ENCODE results near the gene ATP6V0C.
"Not testable (repeated sequence)": the region's sequence is repeated elsewhere in the genome, so short reads cannot be mapped to it uniquely, and the experiment has no call there.

The ATP6V0C gene

DNA sequence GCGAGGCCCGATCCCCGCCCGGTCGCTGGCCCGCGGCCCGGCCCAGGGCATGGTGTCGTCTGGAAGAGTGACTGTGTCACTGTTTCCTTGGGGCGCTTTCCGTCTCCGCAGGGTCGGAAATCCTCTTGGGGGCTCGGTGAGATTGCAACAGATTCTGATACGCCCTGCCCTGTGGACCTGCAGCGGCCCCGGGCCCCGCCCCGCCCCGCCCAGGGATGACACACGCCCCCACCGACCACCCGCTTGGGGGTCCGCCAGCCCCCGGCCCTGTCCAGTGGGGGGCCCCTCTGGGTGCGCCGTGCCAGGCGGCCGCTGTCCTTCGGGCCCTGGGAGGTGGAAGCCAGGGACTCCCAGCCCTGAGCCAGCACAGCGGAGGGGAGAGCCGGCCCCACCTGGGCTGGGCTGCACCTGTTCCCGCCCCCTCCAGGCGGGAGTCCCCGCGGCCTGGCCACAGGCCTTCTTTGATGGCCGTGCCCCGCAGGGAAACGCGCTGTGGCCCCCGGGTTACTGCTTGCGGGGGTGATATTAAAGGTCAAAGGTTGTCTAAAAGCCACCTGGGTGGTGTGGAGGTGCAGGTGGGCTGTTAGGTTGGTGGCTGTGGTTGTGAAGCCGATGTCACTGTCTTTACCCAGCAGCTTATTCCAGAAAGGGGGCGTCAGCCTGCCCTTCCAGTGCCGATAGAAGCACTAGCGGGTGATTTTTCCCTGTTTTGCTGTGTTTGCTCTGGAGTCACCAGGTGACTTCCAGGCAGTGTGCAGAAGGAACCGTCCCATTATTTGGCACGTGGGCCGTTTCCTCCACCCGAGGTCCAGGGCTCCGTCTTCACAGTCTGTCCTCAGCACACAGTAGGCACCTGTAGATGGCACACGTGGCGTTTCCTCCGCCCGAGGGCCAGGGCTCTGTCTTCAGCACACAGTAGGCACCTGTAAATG lies 38.1 kb upstream of the ATP6V0C start:
- DNase-seq, result no peak

DNA sequence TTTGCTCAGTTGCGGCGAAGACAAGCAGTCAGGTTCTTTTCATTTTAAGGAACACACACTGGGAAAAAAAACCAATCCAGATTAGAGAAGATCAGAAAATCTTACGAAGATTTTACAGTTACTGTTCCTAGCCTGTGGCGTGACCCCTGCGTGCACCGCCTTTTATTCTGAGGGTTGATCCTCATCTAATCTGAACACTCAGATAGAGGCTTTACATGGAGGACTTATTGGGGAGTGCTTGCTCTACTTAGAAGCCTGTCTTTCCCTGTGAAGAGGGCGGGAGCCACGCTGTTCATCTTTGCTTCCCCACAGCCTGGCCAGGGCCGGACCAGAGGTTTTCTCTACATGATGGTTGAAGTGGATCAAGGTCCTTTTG lies 37.4 kb upstream of the ATP6V0C start:
- no peak for DNase-seq

DNA sequence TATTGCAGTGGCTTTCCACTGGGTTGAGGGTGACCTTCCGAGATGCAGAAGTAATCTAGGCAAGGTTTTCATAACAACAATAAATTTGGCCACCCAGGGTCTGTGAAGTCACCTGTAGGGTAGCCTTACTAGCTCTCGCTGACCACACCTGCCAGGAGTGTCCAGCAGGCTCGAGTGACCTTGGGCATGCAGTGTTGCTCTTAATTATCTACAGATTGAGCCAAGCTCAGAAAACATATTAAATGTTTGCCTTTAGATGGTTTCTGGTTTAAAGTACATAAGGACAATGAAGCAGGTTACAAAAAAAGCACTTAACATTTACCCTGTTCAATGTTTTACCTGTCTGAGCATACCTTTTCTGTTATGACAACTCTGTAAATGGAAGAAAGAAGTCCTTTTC lies 37.0 kb upstream of the ATP6V0C start:
- DNase-seq, result no peak

DNA sequence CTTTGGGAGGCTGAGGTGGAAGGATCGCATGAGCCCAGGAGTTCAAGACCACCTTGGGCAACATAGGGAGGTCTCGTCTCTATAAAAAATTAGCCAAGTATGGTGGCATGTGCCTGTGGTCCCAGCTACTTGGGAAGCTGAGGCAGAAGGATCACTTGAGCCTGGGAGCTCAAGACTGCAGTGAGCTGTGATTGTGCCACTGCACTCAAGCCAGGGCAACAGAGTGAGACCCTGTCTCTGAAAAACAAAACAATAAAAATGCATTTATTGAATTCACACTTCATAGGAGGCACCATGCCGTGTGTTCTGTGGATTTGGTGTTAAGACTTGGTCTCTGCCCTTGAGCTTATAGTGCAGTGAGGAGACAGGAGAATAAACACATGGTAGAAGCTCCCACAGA lies 36.4 kb upstream of the ATP6V0C start:
- no peak for DNase-seq

DNA sequence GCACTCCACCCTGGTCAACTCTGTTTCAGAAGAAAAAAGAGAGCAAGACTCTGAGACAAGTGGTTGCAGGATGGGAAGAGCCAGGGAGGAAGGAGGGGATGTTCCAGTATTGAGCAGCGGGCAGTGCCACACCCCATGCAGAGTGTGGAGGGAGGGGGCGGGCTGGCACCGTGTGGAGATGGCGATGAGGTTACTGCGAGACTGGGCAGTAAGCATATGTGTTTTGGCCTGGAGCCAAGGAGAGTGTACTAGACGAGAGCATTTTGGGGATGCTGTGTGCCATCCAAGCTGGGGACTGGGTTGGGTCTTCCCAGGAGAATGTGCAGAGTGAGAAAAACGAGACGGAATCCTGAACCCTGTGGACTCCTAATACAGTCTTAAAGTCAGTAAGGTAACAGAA lies 35.5 kb upstream of the ATP6V0C start:
- DNase-seq, result no peak

DNA sequence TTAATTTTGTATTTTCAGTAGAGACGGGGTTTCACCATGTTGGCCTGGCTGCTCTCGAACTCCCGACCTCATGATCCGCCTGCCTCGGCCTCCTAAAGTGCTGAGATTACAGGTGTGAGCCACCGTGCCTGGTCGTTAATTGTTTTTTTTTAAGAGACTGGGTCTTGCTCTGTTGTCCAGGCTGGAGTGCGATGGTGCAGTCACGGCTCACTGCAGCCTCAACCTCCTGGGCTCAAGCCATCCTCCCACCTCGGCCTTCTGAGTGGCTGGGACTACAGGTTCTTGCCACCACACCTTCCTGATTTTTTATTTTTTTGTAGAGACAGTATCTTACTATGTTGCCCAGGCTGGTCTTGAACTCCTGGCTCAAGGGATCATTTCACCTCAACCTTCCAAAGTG lies 33.8 kb upstream of the ATP6V0C start:
- not testable (repeated sequence) for DNase-seq

DNA sequence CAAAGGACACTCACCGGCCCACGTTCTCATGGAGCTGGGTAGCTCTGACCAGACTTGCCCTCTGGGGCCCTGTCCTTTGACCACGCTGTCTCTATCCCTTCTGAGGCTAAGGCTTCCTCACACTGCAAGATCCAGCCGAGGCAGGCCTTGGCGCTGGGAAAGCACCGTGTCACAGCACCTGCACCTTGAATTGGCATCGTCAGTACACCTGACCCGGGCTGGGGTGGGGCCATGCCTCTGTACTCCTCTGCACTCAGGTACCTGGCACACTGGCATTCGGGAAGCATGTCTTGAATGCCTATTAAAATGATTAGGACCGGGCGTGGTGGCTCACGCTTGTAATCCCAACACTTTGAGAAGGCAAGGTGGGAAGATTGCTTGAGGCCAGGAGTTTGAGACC lies 32.8 kb upstream of the ATP6V0C start:
- no peak for DNase-seq

DNA sequence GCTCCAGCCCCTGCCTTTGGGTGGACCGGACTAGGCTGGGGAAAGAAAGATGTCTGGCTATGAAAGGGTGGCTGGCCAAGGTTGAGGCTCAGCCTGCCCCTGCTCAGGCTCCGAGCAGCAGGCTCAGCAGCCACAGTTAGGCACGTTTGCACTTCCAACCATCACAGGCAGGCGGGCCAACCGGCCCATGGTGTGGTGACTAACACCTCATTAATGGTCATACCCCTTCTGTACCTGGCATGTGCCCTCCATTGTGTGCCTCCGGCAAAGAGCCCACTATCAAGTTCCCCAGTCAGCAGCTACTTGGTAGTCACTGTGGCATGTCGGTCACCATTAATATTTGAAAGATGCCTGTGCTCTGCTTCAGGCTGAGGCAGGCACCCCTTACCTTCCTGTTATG lies 32.1 kb upstream of the ATP6V0C start:
- DNase-seq, result no peak

DNA sequence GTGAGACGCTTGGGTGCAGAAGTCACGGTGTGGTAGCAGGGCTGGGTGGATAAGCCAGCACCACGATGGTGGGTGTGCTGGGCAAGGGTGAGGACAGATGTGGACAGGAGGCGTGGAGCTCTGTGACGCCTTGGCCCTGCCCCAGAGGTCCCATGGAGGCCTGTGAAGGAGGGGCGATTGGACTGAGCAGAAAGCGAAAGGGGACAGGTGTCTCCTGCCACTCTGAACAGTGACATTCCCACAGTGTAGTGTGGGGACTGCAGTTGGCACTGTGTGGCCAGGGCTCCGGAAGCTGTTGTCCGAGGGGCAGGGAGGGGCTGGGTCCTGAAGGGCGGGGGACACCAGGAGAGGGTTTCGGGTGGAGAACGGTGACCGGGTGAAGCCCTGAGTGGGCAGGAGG lies 31.5 kb upstream of the ATP6V0C start:
- DNase-seq, result no peak

DNA sequence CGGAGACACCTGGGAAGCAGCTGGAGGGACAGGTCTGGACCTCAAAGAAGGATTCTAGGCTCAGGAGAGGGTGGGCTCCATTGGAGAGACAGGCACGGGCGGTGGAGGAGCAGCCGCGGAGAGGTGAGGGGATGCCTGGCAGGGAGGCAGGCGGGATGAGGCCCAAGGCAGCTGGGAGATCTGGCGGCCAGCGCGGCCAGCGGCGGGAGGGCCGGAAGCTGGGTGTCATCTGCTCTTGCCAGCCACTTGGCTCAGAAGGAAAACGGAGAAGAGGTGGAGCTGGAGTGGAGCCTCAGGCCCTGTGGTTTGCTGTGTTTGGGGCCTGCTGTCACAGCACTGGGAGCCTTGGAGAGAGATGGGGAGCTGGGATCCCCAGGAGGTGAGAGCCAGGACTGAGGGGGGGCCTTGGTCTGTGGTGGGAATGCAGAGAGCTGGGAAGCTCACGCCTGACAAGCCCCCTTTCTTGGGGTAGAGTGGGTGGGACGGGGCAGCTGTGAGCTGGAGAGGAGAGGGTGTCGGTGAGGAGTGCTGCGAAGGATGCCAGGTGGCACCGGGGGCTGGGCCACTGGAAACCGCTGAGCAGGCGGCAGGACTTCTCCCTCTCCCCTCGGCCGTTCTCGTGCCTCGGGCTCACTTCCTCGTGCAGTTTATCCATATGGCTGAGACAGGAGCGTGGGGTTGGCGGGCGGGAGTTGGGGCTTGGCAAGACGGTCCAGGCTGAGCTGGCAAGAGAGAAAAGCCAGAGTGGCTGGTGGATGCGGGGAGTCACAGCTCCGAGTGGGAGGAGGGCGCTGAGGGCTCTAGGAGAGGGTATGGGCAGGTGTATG lies 30.8 kb upstream of the ATP6V0C start:
- no peak for DNase-seq

DNA sequence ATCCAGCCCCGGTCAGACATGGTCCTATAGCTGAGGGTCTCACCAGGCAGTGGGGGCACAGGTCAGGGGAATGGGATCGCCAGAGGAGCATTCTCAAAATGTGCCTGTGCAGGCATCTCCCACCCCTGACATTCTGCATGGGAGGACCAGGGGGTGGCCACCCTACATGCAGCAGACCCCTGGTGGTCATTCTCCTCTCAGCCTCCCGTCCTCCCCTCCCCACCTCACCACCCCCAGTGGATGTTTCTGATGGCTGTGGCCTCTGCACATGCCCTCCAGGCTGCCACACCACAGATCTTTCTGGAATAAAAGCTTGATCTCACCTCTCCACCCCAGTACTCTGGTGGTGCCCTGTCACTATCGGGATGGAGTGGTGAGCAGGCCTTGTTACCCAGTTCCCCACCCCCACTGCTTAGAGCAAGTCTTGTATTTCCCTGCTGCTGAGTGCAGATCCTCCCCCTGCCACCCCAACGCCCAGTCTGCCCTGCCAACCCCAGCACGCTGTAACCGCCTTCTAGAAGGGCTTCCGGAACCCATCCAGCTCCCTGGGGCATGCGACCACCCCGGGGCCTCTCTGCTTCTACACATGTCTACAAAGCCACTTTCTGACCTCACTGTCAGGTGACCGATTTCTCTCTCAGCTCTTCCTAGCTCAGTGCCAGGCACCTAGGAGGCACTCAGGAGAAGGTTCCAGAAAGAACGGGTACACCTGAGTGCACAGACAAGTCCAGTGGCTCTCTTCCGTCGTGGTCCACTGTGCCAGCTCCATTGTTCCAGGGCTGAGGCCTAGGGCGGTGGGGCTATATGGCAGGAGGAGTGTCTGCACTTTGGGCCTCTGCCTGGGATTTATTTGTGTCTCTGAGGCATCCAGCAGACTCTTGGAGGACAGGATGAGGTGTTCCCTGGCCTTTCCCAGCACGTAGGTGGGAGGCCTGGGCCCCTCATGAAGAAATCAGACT lies 29.5 kb upstream of the ATP6V0C start:
- no peak for DNase-seq

DNA sequence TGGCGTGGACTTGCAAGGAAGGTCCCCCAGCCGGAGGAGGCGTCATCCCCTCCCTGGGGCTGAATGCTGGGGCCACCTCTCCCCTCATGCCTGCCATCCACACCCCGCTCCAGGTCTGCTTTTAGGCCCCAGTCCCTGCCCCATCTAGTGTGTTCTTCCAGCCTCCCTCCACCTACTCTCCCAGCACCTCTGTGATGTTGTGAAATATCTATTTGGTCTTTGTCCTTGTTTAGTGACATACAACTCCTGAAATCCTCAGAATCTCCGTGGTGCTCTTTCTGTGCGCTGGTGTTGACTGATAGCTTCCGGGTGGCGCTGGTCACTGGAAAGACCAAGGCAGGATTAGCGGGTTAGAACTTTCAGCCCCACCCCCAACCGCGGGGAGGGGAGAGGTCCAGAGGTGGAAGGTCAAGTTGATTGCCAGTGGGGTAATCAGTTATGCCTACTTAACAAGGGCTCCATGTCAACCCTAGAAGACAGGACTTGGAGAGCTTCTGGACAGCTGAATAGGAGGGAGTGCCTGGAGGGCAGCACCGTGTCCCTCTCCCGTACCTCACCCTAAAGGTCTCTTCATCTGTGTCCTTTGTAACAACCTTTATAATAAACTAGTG lies 28.7 kb upstream of the ATP6V0C start:
- DNase-seq, result no peak

DNA sequence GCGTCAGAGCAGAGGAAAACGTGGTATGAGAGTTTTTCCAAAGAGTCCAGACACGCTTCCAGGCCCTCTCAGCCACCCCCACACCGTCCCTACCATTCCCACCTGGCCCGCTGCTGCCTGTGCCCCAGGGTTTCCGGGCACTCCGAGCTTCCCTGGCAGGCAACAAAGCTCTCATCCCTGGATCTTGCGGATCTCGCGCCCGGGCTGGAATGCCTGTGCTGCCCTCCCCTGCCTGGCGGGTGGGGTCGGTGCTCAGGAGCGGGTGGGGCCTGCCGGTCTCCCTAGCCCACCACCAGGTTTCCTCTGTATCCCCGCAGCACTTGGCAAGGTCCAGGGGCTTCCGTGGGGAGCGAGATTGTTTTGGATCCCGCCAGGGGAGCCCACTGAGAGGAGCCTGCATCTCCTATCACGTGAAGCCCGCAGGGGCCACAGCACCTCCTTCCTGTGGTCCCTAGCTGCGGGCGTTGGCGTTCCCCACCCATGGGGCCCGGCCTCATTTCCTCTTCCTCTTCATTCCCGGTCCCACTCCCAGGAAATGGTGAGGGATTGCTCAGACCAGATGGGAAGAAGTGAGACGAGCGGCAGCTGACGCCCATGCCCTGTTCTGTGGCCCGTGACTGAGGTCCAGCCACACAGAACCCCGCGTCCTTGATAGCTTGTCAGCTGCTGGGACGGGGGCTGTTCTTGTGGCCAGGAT lies 27.8 kb upstream of the ATP6V0C start:
- DNase-seq, result no peak

DNA sequence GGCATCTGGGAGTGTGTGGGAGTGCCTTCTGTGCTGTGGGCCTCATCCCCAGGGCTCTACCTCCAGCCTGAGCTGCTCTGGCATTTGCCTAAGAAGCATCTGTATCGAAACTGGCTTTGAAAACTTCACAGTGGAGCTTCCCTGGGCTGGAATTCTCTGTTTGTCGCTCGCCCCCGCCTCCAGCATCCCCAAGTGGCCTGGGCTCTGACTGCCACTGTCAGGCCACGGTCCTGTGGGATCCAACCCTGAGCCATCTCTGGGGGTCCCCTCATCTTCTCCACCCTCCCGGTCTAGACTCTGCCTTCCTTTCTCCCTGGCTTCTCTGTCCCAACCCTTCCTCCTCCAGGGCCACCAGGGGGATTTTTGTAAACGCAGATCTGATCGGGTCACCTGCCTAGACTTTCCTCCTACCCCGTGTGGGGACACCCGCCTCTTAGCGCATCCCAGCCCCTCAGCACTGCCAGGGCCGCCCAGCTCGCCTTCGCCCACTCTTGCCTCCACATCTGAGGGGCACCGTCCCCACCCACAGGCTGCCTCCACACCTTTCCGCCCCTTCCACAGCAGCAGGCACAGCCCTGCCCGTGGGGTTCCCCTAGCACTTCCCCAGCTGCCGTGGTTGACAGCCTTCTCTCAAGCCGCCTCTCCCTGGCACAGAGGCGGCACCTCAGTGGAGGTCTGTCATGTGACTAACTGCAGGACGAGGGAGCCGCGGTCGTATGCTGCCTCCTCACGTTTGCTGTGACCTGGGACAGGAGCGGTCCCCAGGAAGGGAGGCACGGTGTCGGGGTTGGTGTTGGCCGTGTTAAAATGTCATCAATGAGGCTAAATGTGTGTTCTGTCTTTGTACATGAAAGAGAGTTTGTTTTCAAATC lies 26.9 kb upstream of the ATP6V0C start:
- no peak for DNase-seq

DNA sequence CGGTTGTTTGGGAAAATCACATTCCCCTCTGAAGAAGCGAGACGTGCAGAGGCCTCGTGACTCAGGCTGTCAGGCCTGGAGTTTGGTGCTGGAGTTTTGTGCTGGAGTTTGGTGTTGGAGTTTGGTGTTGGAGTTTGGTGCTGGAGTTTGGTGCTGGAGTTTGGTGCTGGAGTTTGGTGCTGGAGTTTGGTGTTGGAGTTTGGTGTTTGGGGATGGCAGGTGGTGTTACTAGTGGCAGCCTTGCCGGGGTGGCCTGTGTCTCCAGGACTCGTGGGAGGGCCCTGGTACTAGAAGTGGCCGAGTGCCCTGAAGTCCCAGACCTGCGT lies 26.3 kb upstream of the ATP6V0C start:
- DNase-seq, result no peak

DNA sequence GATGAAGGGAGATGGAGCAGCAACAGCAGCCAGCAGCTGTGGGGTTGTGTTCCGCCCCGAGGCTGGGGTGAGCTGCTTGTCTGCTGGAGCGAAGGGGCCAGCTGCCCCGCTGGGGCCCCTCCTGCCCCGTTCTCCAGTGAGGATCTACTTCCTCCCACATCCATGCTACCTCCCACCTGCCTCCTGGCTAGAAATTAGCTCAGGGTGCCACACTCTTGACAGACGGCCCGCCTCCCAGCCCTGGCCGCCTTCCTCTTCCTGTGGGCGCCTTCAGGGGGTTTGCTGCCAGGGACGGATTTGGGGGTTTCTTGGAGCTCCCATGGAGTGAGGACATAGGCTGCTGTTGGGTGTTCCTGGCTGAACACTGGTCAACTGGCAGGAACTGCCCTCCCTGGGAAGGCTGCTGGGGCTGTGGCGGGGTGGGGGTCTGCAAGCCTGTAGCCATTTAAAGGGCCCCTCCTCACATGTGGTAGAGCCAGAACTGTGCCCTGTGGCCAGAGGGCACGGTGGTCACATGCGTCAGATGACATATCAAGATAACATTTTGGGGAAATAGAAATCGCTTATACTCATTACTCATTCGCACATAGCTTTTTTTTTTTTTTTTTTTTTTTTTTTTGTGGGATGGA lies 25.7 kb upstream of the ATP6V0C start:
- peak; percentile 24 for DNase-seq

DNA sequence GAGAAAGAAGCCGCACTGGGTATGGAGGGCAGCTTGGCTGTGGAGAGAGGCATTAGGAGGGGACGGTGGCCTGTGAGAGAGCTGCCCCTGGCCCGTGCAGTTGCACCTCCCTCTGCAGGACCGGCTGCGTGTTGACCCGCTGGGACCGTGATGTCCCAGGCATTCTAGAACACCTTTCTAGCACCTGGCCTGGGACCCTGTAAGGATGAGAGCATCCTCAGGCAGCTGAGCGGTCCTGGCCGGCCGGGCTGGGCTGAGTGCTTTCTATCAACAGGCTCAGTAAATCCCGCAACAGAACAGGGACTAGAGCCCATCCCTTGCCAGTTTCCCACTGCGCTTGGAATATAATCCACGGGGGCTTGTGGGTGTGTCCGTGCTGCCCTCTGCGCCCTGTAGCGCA lies 24.2 kb upstream of the ATP6V0C start:
- no peak for DNase-seq

DNA sequence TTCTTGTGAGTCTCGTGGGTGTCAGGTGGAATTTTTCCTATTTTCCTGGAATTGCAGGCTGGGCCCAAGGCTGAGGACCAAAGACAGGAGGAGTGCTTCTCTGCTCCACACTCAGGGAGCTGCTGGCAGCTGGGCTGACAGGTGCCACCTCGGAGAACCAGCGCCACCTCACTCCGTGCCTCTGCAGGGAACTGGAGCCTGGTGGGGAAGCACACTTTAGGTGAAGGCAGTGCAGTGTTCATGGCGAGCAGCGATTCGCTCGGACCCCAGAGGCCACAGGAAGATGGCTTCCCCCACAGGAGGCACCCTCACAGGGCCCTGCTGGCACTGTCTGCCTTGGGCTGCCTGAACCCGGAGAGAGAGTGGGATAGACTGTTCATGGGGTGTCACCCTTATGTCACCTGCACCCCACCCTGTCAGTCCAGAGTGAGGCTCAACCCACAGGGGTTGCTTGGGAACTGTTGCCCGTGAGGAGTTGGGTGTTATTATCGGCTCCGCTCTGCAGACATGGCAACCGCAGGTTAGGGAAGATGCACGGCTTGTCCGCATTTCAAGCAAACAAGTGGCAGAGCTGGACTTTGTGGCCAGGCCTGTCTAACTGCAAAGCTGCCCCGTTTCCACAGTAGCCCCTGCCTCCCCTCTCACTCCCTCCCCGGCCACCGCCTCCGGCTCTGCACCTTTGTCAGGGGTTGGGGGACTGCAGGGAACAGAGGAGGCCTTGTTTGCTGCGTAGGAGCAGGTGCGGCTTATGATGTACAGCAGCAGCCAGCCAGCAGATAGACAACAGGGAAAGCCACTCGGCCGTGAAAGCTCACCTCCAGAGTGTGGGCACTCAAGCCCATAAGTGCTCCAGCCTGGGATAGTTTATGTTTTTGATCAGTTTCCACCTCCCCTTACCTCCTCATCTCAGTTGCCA lies 23.3 kb upstream of the ATP6V0C start:
- no peak for DNase-seq

DNA sequence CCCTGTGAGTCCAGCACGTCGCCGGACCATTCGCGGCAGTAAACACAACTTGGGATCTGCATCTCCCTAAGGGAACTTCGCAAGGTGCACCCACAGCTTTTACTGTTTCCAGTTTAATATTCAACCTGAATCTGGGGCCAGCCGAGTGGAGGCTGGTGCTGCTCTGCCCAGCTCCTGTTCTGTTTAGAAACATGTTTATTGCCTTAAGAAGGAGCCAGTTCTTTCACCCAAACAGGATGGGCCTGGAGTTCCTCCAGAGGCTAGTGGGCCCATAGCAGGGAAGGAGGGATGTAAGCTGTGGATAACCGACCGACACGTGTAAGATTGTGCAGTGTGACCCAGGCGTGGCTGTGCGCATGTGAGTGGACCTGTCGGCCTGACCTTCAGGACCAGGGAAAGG lies 21.5 kb upstream of the ATP6V0C start:
- DNase-seq, result no peak

Data from GDM1 (cell line).